ENCODE data around the gene CCDC92B.

DNA sequence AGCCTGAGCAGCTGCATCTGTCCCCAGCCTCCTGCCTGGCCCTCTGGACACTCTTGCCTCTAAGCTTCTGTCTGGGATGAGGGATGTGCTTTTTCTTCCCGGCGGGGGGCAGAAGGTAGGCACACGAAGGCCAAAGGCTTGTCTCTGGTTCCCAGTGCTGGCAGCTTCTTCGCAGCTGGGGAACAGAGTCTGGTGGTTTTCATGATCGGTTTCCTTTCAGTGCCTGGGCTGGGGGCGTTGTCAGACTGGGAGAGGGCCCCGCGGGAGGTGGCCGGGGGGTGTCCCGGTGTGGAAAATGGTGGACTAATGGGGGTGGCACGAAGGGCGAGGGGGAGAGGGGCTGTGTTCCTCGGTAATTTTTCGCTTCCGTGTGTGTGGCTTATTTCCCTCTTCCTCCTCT, 47.8 kb upstream of the CCDC92B start:
- TF ChIP-seq, protein P1, sequence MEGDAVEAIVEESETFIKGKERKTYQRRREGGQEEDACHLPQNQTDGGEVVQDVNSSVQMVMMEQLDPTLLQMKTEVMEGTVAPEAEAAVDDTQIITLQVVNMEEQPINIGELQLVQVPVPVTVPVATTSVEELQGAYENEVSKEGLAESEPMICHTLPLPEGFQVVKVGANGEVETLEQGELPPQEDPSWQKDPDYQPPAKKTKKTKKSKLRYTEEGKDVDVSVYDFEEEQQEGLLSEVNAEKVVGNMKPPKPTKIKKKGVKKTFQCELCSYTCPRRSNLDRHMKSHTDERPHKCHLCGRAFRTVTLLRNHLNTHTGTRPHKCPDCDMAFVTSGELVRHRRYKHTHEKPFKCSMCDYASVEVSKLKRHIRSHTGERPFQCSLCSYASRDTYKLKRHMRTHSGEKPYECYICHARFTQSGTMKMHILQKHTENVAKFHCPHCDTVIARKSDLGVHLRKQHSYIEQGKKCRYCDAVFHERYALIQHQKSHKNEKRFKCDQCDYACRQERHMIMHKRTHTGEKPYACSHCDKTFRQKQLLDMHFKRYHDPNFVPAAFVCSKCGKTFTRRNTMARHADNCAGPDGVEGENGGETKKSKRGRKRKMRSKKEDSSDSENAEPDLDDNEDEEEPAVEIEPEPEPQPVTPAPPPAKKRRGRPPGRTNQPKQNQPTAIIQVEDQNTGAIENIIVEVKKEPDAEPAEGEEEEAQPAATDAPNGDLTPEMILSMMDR (IDR thresholded peaks at IDR 0.05), result no peak
- TF ChIP-seq ZFX (IDR thresholded peaks at IDR 0.05; ENCODE audit: borderline replicate concordance), result no peak

Measured in 22Rv1 (cell line).